ENCODE results near the gene PHAF1.

PHAF1 gene

GRCh38 chr16:67173323-67173722 lies 63.6 kb downstream of the PHAF1 start:
- Histone ChIP-seq H3K27me3 (no peaks in the 10 kb centered on the region), H3K27ac (peak overlapping the region; percentile 92 to 96), H3K9me3 (no peaks in the 10 kb centered on the region), H3K4me3 (peak overlapping the region; percentile 54 to 65), H3K36me3 (peaks cover 0 to 12% (median 6%) of the 10 kb centered on the region in 3 donors), H3K4me1 (peaks cover 7 to 69% (median 59%) of the 10 kb centered on the region in 4 donors)
- TF ChIP-seq CTCF (IDR thresholded peaks at IDR 0.05): no peak
- intact Hi-C loops (cut with DNase I; ENCODE audit: low total_unique reads): no loop called here
- no peak for DNase-seq

- Histone ChIP-seq H3K36me3 (peaks cover 0 to 12% (median 6%) of the 10 kb centered on the region in 3 donors), H3K4me1 (peaks cover 7 to 68% (median 62%) of the 10 kb centered on the region in 4 donors), H3K9me3 (no peaks in the 10 kb centered on the region), H3K27ac (peak overlapping the region; percentile 92 to 96), H3K4me3 (peak overlapping the region; percentile 54 to 65), H3K27me3 (no peaks in the 10 kb centered on the region)
- peak; percentile 23 to 32 for TF ChIP-seq CTCF (IDR thresholded peaks at IDR 0.05)
- intact Hi-C loops (cut with DNase I; ENCODE audit: low total_unique reads): no loop called here
- DNase-seq: peak; percentile 91 to 97
Measured at GRCh38 chr16:67173808-67174705, 64.3 kb downstream of the PHAF1 start.

- no peak for DNase-seq
- H3K27me3 ChIP-seq: no peaks in the 10 kb centered on the region
- TF ChIP-seq CTCF (IDR thresholded peaks at IDR 0.05): no peak
- H3K4me3 ChIP-seq: peak overlapping the region; percentile 54 to 65
- peaks cover 0 to 12% (median 6%) of the 10 kb centered on the region in 3 donors for H3K36me3 ChIP-seq
- H3K27ac ChIP-seq: peak overlapping the region; percentile 92 to 96
- intact Hi-C loops (cut with DNase I; ENCODE audit: low total_unique reads): no loop called here
- peaks cover 7 to 61% (median 55%) of the 10 kb centered on the region in 4 donors for H3K4me1 ChIP-seq
- H3K9me3 ChIP-seq: no peaks in the 10 kb centered on the region
Measured at GRCh38 chr16:67174706-67175231, 65.0 kb downstream of the PHAF1 start.

DNA sequence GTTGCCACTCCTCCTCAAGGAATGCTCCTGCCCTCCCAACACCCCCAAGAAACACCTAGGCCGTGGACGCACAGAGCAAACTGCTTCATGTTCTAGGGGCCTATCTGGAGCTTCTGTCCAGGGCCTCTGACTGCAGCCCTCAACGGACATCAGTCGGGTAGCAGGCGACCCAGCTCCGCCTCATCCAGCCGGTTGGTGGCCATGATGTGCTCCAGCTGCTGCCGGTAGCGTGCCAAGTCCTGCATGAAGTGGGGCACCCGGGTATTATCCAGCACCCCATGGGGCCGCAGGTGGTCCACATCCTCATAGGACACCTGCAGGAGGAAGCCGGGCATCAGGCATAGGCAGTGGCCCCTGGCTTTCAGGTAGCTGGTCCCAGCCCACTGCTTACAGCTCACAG lies 66.9 kb downstream of the PHAF1 start:
- DNase-seq: no peak

More for the DNA sequence above, 66.9 kb downstream of the PHAF1 start:
- intact Hi-C loops (cut with DNase I; ENCODE audit: low total_unique reads): no loop called here
- Histone ChIP-seq H3K4me3 (no peak overlapping the region), H3K27me3 (no peaks in the 10 kb centered on the region), H3K9me3 (no peaks in the 10 kb centered on the region), H3K27ac (no peak overlapping the region), H3K36me3 (peaks cover 0 to 12% (median 6%) of the 10 kb centered on the region in 3 donors), H3K4me1 (peaks cover 7 to 51% (median 39%) of the 10 kb centered on the region in 4 donors)
- no peak for TF ChIP-seq CTCF (IDR thresholded peaks at IDR 0.05)
